Measurements from ENCODE around the gene SDK1.
A peak's percentile ranks its signal among the peaks of the same experiment; 100 is the strongest.

The SDK1 gene

DNA sequence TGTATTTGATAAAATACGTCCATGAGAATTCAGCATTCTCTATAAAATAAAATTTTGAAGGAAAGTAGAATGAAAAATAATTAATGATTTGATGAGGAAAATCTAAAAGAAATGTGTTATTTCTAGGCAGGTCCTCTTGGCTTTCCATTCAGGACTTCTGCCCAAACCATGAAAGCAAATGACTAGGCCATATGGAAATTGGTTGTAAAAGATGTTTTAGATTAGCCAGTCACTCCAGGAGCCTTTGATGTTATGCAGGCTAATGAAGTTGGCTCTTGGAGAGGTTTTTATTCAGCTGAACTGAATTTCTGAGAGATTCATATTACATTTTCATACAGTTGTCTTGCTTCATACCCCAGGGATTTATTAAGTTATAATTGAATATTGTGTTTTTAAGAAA lies 452.8 kb downstream of the SDK1 start:
- no peak for DNase-seq

DNA sequence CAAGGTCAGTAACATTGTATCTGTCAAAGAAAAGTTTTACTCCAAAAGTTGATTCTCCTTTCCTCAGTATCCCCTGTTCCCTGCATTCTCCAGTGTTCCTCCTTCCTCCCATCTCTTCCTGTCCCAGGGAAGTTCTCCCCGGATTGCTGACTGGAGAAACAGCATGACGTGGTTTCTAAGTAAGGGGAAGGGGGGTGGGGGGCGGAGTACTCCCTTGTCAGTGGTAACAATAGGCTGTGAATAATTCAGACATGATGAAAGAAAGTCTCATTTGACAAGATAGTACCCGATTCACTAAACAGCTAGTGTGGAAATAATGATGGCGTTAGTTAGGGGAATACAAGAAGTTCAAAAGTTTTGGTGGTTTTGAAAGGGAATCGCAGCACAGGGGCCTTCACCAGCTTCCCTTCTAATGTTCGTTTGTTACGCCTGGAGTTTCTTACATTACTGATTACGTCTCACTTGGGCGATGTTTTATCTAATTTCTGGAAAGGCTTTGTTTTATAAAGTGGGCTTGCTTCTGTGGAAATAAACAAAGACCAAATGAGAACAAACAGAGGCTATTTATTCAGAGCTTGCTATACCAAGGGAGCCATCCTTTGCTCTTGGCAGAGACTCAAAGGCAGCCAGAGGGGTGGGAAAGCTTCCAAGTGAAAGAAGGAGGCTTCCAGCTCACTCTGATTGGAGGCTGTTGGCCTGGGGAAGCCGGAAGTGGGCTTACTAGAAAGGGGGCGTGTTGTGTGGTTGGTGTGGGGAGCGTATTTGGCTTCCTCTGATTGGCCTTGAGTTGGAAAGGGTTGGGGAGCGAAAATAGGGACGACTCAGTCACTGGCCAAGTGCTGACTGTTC lies 453.7 kb downstream of the SDK1 start:
- peak in 12 of 14 donors; percentile 28 to 95 (median 70) for DNase-seq

DNA sequence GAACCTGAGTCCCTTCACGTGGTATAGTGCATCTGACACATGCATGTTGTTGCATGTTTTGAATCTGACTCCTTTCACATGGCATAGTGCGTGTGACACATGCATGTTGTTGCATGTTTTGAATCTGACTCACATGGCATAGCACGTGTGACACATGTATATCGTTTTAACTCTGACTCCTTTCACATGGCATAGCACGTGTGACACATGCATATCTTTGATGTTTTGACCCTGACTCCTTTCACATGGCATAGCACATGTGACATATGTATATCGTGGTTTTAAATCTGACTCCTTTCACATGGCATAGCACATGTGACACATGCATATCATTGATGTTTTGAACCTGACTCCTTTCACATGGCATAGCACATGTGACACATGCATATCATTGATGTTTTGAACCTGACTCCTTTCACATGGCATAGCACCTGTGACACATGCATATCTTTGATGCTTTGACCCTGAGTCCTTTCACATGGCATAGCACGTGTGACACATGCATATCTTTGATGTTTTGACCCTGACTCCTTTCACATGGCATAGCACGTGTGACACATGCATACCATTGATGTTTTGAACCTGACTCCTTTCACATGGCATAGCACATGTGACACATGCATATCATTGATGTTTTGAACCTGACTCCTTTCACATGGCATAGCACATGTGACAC lies 454.9 kb downstream of the SDK1 start:
- peak in 1 of 14 donors; percentile 18 for DNase-seq

DNA sequence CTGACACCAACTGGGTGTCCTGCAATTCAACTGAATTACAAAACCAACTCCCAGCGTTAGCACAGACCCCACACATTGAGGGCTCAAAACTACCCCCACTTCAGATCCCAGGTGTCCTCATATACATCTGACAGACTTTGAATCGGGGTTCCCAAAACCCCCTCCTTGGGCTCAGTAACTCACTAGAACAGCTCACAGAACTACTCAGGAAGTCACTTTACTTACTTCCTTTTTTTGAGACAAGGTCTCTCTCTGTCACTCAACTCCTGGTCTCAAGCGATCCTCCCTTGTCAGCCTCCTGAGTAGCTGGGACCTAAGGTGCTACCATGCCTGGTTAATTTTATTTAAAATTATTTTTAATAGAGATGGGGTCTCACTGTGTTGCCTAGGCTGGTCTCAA lies 456.0 kb downstream of the SDK1 start:
- no peak for DNase-seq

DNA sequence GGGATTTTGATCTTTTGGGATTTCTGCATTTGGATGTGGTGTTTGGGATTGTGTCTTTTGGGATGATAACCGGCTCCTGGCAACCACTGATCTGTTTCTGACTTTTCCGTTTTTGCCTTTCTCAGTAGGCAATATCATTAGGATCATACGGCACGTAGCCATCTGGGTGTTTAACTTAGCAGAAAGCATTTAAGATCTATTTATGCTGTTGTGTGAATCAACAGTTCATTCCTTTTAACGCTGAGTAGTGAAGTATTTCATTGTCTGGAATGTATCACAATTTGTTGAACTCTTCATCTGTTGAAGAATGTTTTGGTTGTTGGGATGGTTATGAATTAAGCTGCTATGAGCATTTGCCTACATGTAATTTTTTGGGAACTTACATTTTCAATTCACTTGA lies 459.6 kb downstream of the SDK1 start:
- no peak for DNase-seq

DNA sequence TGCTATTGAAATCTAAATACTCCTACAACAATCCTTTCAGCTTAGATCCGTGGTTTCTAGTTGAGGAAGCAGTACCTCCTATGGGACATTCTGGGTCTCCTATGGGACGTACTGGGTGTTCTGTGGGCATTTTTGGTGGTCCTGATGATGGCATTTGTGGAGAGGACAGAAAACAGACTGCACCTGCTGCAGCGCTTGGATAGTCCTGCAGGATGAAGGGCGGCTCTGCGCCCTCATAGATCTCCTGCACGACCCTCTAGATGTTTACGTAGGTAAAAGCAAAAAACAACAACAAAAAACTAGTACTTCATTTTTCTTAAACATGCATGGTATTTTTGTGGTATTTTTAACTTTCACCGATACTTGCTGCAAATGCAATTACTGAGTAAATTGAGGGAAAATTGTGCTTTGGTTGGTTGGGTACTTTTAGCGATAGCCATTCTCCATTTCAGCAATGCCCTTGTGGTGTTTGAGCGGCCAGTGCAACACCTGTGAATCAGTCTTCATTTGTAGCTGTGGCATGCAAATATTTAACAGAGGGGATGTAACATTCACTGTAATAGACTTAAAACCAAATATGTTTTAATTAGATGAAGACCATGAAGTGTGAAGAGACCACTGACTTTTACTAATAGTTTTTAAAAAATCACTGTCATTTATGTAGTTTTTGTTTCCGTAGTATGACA lies 461.2 kb downstream of the SDK1 start:
- no peak for DNase-seq

DNA sequence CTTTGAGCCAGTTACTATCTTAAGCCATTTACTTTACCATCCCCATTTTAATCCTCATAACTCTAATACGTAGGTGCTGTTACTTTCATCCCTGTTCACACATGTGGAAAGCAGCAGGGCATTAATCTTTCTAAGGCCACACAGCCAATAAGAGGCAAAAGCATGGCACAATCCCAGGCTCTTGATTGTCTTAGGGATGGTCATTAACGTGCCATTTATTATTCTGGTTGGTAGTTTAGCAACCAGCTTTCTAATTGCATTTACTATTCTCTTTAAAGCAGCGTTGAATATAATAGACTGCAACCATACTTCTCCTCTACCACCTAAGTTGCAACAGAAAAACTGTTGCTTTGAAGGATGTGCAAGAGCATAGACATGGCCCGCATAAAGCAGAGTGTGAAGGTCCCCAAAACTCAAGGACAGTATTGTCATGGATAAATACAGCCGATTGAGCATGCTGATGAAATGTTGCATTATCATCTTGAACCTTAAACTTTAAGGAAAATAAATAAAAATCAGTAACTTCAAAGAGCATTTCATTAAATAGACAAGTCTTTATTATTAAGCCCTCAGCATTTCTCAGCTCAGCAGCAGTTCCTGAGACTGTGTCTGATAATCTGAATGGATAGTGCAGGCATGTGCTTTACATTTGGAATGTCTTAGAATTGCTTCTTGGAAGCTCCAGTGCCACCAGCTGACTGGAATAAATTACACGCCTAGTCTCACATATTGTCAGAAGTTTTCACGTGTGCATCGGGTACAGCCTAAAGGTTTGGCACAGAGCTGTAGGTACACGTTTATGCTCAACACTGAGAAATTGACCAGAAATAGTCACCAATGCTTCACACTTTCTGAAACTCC lies 467.1 kb downstream of the SDK1 start:
- no peak for DNase-seq

DNA sequence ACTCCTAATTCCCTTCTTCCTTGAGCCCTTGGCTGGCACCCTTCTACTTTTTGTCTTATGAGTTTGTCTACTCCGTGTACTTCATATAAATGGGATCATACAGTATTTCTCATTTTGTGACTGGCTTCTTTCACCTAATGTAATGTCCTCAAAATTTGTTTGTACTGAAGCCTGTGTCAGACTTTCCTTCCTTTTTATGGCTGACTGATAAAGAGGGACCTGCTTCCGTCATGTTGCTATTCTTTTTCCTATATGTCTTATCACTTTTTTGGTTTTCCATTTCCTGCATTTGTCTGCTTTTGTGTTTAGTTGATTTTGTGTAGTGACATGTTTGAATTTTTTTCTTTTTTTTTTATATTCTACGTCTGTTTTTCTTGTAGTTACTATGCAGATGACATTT lies 470.9 kb downstream of the SDK1 start:
- DNase-seq = no peak

DNA sequence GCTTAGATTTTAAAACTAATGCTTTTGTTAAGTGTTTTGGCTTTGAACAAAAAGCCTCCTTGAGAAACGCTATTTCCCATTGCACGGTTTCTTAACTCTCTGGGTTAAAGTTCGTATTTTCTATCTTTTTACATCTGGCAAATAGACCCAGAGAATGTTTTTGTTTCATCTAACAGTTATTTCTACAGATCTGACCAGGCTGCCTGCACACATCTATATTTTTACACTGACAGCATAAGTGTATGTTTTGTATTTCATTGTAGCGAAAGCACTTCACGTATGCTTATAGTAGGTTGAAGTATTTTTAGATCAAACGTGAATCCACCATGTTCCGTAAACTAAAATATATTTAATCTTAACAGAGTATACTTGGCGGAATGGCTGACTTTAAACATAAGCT lies 477.3 kb downstream of the SDK1 start:
- no peak for DNase-seq

DNA sequence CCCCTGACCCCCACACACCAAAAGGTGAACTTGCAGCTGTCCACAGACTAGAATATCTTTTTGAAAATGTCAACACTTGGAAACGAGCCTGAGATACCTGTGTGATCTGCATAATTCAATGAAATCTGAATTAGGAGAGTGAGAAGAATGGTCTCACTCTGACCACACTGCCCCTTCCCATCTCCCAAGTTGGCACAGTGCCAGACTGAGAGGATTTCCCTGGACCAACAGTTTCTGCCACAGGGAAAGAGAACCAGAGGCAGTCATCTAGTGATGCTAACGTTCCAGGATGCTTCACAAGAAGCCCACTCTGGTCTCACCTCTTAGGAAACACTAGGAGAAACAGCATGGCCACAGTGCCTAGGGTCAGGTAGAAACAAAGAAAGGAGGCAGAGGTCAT lies 479.0 kb downstream of the SDK1 start:
- DNase-seq = no peak

DNA sequence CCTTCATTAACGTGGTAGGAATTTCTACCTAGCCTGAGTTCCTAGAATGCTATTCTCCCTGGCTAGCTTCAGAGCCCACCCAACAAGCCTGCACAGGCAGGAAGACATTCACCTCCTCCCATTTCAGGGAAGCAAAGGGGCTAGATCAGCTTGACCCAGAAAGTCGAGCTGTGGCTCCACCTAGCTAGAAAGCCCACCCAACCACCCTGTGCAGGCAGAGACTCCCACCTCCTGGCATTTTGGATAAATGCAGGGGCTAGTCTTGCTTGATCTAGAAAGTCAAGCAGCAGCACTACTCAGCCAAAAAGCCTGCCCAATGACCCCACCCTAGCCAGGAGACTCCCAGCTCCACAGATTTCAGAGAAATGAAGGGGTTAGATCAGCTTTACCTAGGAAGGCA lies 479.5 kb downstream of the SDK1 start:
- DNase-seq = no peak

DNA sequence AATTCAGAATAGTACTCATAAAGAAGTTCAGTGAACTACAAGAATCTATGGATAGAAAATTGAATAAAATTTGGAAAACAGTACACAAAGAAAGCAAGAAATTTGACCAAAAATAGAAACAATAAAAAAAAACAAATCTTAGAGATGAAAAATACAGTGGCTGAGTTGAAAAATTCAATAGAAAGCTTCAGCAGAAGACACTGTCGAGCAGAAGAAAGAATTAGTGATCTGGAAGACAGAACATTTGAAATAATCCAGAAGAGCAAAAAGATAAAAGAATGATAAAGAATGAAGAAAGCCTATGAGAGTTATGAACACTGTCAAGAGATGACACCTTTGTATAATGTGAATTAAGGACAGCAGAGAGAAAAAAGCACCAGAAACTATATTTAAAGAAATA lies 480.6 kb downstream of the SDK1 start:
- DNase-seq = no peak

DNA sequence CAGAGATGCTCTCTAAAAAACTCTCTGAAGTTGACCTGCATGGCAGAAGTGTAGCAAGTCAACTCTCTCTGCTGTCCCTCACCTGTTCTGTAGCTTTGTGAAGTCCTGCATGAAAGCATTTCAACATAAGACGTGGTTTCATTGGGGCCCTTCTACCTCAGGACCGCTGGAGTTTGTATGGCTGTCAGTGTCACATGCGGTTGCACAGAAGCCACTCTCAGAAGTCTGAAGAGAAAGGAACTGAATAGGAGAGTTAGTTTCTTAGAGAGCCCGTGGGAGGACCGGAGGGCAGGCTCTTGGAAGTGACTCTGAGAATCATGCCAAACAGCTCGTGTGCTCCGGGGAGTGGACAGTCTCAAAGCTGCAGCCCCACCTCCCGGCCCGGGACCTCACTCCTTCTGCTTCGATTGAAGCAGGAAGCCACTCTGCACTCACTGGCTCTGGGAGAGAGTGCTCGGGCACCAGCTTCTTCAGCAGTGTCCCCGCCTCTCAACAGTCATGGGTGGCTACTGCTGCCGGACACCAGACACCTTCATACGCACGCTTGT lies 486.7 kb downstream of the SDK1 start:
- DNase-seq = no peak

DNA sequence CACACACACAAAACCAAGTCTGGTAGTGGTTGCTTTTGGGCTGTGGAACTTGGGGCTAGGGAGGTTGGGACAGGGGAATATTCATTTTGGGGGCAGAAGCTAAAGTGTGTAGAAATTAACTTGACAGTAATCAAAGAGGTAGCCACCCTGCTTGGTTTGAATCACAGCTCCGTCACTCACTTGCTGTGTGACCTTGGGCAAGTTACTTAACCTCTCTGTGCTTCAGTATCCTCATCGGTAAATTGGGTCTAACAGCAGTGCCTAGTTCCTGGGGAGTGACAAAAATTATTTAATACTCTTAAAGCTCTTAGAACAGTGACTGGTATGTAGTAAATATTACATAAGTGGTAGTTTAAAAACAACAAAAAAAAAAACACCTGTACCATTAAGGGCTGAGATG lies 489.8 kb downstream of the SDK1 start:
- DNase-seq = no peak

DNA sequence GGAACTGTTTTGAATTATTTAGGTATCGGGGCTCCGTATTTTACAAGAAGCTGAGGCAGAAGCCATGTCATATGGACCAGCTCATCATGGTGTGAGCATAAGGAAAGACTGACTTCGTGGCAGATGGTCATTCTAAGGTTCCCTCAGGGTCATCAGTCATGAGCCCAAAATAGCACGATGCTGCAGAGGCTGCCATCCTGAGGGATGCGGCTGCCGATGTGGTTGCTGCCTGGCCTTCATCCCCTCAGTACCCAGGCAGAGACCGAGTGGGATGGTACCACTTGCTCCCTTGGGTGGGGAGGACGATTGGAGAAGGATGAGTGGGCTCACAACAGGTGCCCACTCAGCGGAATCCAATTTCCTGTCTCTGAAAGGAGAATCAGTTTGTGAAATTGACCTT lies 490.3 kb downstream of the SDK1 start:
- DNase-seq = peak in 1 of 14 donors; percentile 20

DNA sequence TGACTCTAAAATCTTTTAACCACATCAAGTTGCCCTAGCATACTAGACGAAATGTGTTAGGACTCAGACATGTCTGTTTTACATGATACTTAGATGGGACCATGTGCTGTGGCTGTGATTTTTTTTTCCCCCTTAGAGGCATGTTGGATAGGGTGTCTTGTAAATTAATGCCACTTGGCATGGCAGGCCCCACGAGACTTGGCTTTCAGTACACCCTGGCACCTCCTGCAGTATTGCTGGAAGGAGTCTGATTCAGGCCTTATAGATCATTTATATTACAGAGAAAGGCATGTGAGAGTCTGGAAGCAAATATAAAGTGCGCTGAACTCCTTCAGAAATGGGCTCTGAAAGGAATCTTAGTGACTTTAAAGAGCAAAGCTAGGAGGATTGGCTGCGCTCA lies 494.1 kb downstream of the SDK1 start:
- no peak for DNase-seq

DNA sequence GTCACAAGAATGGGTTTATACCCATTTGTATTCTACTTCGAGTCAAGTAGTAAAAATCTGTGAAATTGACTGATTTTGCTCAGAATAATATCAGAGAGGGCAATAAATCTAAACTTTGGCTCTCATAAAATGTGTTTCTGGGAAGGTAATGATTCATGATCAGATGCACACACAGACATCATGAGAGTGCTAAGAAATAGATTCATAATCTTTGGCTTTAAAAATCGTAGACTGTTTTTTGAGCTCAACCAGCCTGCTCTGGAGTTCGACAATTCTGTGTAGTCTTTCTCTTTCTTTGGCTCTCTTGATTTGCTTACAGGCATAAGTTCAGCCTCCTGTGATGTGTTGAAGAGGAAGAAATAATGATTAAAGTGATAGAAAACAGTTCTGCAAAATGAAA lies 494.7 kb downstream of the SDK1 start:
- no peak for DNase-seq

DNA sequence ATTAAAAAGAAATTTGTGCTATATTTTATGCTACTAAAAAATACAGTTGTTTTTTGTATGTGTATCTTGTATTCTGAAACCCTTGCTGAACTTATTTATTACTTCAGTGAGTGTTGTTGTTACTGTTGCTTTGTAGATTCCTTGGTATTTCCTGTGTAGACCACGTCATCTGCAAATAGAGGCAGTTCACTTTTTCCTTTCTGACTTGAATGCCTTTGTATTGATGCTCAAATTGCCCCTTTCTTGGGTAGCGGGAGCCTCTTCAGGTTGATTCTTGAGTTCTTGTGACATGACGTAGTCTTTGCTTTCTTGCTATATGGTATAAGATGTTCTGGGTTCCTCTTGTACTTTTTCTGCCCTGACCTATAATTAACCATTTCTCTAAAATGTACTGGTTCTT lies 504.1 kb downstream of the SDK1 start:
- no peak for DNase-seq

DNA sequence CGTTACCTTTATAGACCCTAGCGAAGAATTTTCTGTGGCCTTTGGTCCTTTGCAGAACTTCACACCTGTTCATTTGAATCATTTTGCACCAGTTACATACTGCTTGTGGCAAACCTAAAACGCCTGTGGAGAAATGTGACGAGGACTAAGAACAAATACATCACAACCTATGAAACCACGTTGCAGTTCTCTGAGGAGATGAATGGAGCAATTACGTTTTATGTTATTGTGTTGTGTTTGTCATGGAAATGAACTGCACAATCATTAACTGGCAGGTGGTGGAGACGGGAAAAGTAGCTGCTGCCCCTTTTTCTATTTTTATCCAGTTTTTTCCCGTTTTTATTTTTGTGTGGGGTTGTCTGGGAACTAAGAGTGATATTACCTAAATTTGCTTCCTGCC lies 505.5 kb downstream of the SDK1 start:
- no peak for DNase-seq

DNA sequence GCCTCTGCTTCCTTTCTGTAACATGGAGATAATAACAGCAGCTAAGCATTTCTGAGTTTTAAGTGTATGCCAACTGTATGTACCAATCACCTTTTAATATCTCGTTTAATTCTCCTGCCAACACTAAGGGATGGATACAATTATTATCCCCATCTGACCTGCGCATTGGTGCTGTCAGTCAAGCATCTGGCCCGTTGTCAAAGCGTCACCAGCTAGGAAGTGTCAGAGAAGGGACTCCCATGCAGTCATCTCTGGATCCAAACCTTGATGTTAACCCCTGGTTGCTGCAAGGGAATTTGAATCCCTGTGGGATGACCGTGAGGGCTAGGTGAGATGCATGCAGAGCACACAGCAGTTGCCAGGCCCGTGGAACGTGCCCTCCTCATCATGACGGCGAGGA lies 506.8 kb downstream of the SDK1 start:
- DNase-seq = no peak

DNA sequence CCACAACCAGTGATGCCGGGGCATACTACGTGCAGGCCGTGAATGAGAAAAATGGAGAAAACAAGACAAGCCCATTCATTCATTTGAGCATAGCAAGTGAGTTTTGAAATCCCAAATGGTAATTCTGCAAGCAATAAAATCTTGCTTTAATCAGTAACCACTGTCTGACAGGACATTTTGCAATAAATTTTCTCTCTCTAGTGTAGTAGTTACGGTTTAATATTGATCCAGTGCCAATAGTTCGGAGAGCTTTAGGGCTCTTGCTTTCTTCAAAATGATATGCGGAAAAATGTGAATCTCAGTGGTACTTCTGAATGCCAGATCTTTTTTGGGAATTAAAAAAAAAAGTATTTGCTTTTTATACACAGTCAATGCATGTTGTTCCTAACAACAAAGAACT lies 520.4 kb downstream of the SDK1 start:
- DNase-seq = no peak

DNA sequence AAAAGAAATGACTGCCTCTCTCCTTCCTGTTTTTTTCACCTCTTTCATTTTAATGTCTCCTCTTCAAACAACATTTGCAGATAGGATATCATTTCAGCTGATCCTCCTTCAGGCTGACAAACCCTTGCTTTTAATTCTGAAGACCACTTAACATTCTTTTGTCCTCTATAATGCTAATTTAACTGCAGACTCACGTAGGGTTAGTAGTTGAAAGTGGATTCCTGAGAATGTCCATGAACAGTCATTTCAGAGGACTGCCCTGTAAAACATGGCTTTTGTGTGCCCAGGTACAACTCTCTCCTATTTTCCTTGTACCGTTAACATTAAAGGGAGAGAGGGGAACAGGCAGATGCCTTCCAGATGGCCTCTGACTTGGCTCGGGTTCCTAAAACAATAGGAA lies 524.4 kb downstream of the SDK1 start:
- no peak for DNase-seq

Measured in C1 segment of cervical spinal cord (tissue), 14 donors.